HepG2 (cell line): ENCODE results near the gene CTNNBL1. TPM values are rescaled to one million over a fixed set of nuclear protein-coding genes. Genes with fewer than 3 reads are reported as not detected.

Experiments
- AKAP8 ChIP-seq: sonication (generic); formaldehyde crosslinking; IDR thresholded peaks from 2 replicates; pipeline ENCODE4 v1.5.1; 2020; ENCODE audit warnings: mild to moderate bottlenecking, missing genetic modification reagents
- ARNT2 ChIP-seq: sonication (generic); formaldehyde crosslinking; IDR thresholded peaks from 2 replicates; pipeline ENCODE4 v1.8.0; 2022; ENCODE audit warnings: mild to moderate bottlenecking, low read depth, missing genetic modification reagents, moderate library complexity
- CREM ChIP-seq, 2 experiments: sonication (generic) in 1 of 2; formaldehyde crosslinking in 1 of 2; IDR thresholded peaks; 2 replicates each; pipeline versions ENCODE4 v1.4.0 to v1.6.1; 2016 to 2020; ENCODE audit warnings: antibody characterized with exemption in 1 of 2, mild to moderate bottlenecking in 1 of 2, missing genetic modification reagents in 1 of 2
- ELF1 ChIP-seq: sonication (generic); formaldehyde crosslinking; IDR thresholded peaks from 2 replicates; pipeline ENCODE4 v1.4.0; 2020; ENCODE audit warnings: missing genetic modification reagents
- HMGXB3 ChIP-seq: sonication (generic); formaldehyde crosslinking; IDR thresholded peaks from 2 replicates; pipeline ENCODE4 v1.4.0; 2020; ENCODE audit warnings: missing genetic modification reagents, borderline replicate concordance
- HNF4A ChIP-seq: sonication (generic); formaldehyde crosslinking; IDR thresholded peaks from 2 replicates; pipeline ENCODE4 v1.4.0; 2020; ENCODE audit warnings: missing genetic modification reagents
- MAZ ChIP-seq, 2 experiments: sonication (generic) in 1 of 2; formaldehyde crosslinking in 1 of 2; IDR thresholded peaks; 2 replicates each; pipeline versions ENCODE4 v1.5.0 to v1.6.1; 2012 to 2020; ENCODE audit warnings: low read depth in 2 of 2, mild to moderate bottlenecking in 2 of 2, borderline replicate concordance in 1 of 2, improper control_type of control experiment in 1 of 2, low read length in 1 of 2, missing genetic modification reagents in 1 of 2, moderate library complexity in 1 of 2
- NCOA1 ChIP-seq: sonication (generic); formaldehyde crosslinking; IDR thresholded peaks from 2 replicates; pipeline ENCODE4 v1.9.0; 2021; ENCODE audit warnings: missing genetic modification reagents
- STAG1 ChIP-seq: sonication (generic); formaldehyde crosslinking; IDR thresholded peaks from 2 replicates; pipeline ENCODE4 v1.4.0; 2020; ENCODE audit warnings: missing genetic modification reagents
- TRIM24 ChIP-seq: sonication (generic); formaldehyde crosslinking; IDR thresholded peaks from 2 replicates; pipeline ENCODE4 v1.8.0; 2022; ENCODE audit warnings: mild to moderate bottlenecking, missing genetic modification reagents
- YEATS4 ChIP-seq: sonication (generic); formaldehyde crosslinking; IDR thresholded peaks from 2 replicates; pipeline ENCODE4 v1.4.0; 2020; ENCODE audit warnings: missing genetic modification reagents, borderline replicate concordance
- ZNF124 ChIP-seq: sonication (generic); formaldehyde crosslinking; IDR thresholded peaks from 2 replicates; pipeline ENCODE4 v1.4.0; 2020; ENCODE audit warnings: missing genetic modification reagents
- ZNF432 ChIP-seq: sonication (generic); formaldehyde crosslinking; IDR thresholded peaks from 2 replicates; pipeline ENCODE4 v1.5.0; 2020; ENCODE audit warnings: missing genetic modification reagents, mild to moderate bottlenecking, borderline replicate concordance
- ZNF567 ChIP-seq: sonication (generic); formaldehyde crosslinking; IDR thresholded peaks from 2 replicates; pipeline ENCODE4 v1.8.1; 2023; ENCODE audit warnings: mild to moderate bottlenecking, missing genetic modification reagents, borderline replicate concordance
- ZNF572 ChIP-seq: sonication (generic); formaldehyde crosslinking; IDR thresholded peaks from 2 replicates; pipeline ENCODE4 v1.5.1; 2020; ENCODE audit warnings: mild to moderate bottlenecking, missing genetic modification reagents
- ZNF687 ChIP-seq: sonication (generic); formaldehyde crosslinking; IDR thresholded peaks from 2 replicates; pipeline ENCODE4 v1.5.1; 2020; ENCODE audit warnings: mild to moderate bottlenecking, missing genetic modification reagents, moderate library complexity
- polyA plus RNA-seq, 8 experiments: library from polyadenylated mRNA; depleted of rRNA in 3 of 8; stranded (reverse) in 7 of 8; unstranded in 1 of 8; fragments of >200 nt; fragmentation: Illumina TruSeq in 4 of 8; extraction: Trizol in 4 of 8; gene quantifications; 2 replicates each; pipeline versions ENCODE4 v1.2.1 to v1.2.3, GENCODE V29; 2011 to 2016; ENCODE audit warnings: low read depth in 4 of 8, missing spikeins in 1 of 8, mixed read lengths in 1 of 8; ENCODE audit not compliant: insufficient read depth in 1 of 8
- total RNA-seq, 5 experiments: library from RNA; depleted of rRNA; stranded (reverse); fragments of >200 nt; fragmentation: Illumina TruSeq; extraction: Trizol; gene quantifications; 2 replicates each; pipeline ENCODE4 v1.2.3, GENCODE V29; 2016; ENCODE audit warnings: low read depth in 1 of 5
- TF ChIP-seq, protein P1 (sequence below): sonication (generic); formaldehyde crosslinking; IDR thresholded peaks from 2 replicates; pipeline ENCODE4 v1.8.0; 2022; ENCODE audit warnings: mild to moderate bottlenecking, missing genetic modification reagents, moderate library complexity
- TF ChIP-seq, protein P2 (sequence below): sonication (generic); formaldehyde crosslinking; IDR thresholded peaks from 2 replicates; pipeline ENCODE4 v1.8.0; 2022; ENCODE audit warnings: mild to moderate bottlenecking, missing genetic modification reagents, moderate library complexity

The CTNNBL1 gene
- total and polyA plus RNA-seq, 2 of the 13 experiments (the other 11 are each of a cell fraction or from before 2014, with no cell fraction given): 49.3 to 94.6 TPM

GRCh38 chr20:37915800-37916570 lies 222.2 kb downstream of the CTNNBL1 start (continued):
- TF ChIP-seq HMGXB3 (CRISPR knock-in tag) (no peak), ZNF124 (CRISPR knock-in tag) (no peak), MAZ (IDR thresholded peaks at IDR 0.05; ENCODE audit: borderline replicate concordance, low read depth, low read length) (no peak), MAZ (CRISPR knock-in tag; IDR thresholded peaks at IDR 0.05; ENCODE audit: low read depth) (no peak; the same call in 1 of the 2 replicates), ARNT2 (CRISPR knock-in tag) (no peak), ZNF687 (CRISPR knock-in tag) (no peak), NCOA1 (CRISPR knock-in tag) (peak; percentile 39; the same call in 1 of the 2 replicates), CREM (IDR thresholded peaks at IDR 0.05) (no peak), CREM (CRISPR knock-in tag; IDR thresholded peaks at IDR 0.05) (no peak), ZNF572 (no peak), ZNF567 (CRISPR knock-in tag) (peak; percentile 41; the same call in 1 of the 2 replicates), ELF1 (no peak), TRIM24 (CRISPR knock-in tag) (no peak), ZNF432 (CRISPR knock-in tag) (no peak), HNF4A (no peak), AKAP8 (CRISPR knock-in tag) (0 out of 2 replicates have a peak, but pooled peaks have one; percentile 40), STAG1 (CRISPR knock-in tag) (peak; percentile 53), YEATS4 (CRISPR knock-in tag) (no peak)
- TF ChIP-seq, protein P1, sequence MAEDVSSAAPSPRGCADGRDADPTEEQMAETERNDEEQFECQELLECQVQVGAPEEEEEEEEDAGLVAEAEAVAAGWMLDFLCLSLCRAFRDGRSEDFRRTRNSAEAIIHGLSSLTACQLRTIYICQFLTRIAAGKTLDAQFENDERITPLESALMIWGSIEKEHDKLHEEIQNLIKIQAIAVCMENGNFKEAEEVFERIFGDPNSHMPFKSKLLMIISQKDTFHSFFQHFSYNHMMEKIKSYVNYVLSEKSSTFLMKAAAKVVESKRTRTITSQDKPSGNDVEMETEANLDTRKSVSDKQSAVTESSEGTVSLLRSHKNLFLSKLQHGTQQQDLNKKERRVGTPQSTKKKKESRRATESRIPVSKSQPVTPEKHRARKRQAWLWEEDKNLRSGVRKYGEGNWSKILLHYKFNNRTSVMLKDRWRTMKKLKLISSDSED: no peak
- TF ChIP-seq, protein P2, sequence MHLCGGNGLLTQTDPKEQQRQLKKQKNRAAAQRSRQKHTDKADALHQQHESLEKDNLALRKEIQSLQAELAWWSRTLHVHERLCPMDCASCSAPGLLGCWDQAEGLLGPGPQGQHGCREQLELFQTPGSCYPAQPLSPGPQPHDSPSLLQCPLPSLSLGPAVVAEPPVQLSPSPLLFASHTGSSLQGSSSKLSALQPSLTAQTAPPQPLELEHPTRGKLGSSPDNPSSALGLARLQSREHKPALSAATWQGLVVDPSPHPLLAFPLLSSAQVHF (CRISPR knock-in tag): no peak
